ENCODE measurements around the gene PDIK1L.
"Not testable (repeated sequence)": the region's sequence is repeated elsewhere in the genome, so short reads cannot be mapped to it uniquely, and the experiment has no call there.

DNA sequence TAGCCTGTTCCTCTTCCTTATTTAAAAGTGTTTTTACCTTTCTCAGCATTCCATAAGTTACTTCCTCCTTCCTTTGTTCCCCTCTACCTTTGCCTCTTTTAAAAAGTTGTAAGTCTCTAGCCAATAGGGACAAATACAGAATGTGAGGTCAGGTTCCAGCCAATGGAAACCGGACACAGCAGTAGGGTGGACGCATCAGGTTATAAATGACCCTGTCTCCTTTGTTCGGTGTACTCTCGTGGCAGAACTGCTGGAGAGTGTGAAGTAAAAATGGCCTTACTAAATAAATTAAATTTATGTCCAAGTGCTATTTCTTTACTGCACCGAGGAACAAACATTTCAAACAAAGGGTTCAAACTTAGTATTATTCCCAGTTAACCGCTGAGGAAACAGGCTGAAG is 18.1 kb upstream of the PDIK1L start:
- TF ChIP-seq, protein P1, sequence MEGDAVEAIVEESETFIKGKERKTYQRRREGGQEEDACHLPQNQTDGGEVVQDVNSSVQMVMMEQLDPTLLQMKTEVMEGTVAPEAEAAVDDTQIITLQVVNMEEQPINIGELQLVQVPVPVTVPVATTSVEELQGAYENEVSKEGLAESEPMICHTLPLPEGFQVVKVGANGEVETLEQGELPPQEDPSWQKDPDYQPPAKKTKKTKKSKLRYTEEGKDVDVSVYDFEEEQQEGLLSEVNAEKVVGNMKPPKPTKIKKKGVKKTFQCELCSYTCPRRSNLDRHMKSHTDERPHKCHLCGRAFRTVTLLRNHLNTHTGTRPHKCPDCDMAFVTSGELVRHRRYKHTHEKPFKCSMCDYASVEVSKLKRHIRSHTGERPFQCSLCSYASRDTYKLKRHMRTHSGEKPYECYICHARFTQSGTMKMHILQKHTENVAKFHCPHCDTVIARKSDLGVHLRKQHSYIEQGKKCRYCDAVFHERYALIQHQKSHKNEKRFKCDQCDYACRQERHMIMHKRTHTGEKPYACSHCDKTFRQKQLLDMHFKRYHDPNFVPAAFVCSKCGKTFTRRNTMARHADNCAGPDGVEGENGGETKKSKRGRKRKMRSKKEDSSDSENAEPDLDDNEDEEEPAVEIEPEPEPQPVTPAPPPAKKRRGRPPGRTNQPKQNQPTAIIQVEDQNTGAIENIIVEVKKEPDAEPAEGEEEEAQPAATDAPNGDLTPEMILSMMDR (IDR thresholded peaks at IDR 0.05; ENCODE audit: low read depth, low read length): not testable (repeated sequence)
- TF ChIP-seq POLR2A (IDR thresholded peaks at IDR 0.05; ENCODE audit: extremely low read depth, insufficient read length): not testable (repeated sequence)

Measured in NB4 (cell line).